HG02885 (cell line): Measurements from ENCODE around the gene MYO1C.
"Not testable (repeated sequence)": the region's sequence is repeated elsewhere in the genome, so short reads cannot be mapped to it uniquely, and the experiment has no call there.

Experiments used
- ATAC-seq: cut with Tn5 transposase; IDR thresholded peaks from one replicate; pipeline ENCODE4 v1.9.1; 2021; ENCODE audit warnings: mild to moderate bottlenecking; ENCODE audit not compliant: unreplicated experiment, poor library complexity

The MYO1C gene

GRCh38 chr17:1442721-1443120 lies 49.8 kb downstream of the MYO1C start:
- not testable (repeated sequence) for ATAC-seq

GRCh38 chr17:1442187-1442586 lies 50.3 kb downstream of the MYO1C start:
- no peak for ATAC-seq

GRCh38 chr17:1440921-1441320 lies 51.6 kb downstream of the MYO1C start:
- no peak for ATAC-seq

GRCh38 chr17:1438593-1439083 lies 53.8 kb downstream of the MYO1C start:
- no peak for ATAC-seq

GRCh38 chr17:1435326-1435725 lies 57.2 kb downstream of the MYO1C start:
- ATAC-seq: no peak

- no peak for ATAC-seq
Measured at GRCh38 chr17:1434150-1434549, 58.3 kb downstream of the MYO1C start.

GRCh38 chr17:1431631-1432104 lies 60.8 kb downstream of the MYO1C start:
- no peak for ATAC-seq

GRCh38 chr17:1423456-1424135 lies 68.9 kb downstream of the MYO1C start:
- ATAC-seq: no peak

- ATAC-seq: no peak
Measured at GRCh38 chr17:1422885-1423284, 69.6 kb downstream of the MYO1C start.

GRCh38 chr17:1421470-1421869 lies 71.0 kb downstream of the MYO1C start:
- no peak for ATAC-seq

GRCh38 chr17:1420981-1421380 lies 71.5 kb downstream of the MYO1C start:
- ATAC-seq: no peak

GRCh38 chr17:1420163-1420562 lies 72.3 kb downstream of the MYO1C start:
- ATAC-seq: no peak

- not testable (repeated sequence) for ATAC-seq
Measured at GRCh38 chr17:1418476-1418875, 74.0 kb downstream of the MYO1C start.

GRCh38 chr17:1416414-1416813 lies 76.1 kb downstream of the MYO1C start:
- ATAC-seq: no peak

- ATAC-seq: no peak
Measured at GRCh38 chr17:1414634-1415033, 77.9 kb downstream of the MYO1C start.
